Activated CD4-positive, alpha-beta memory T cell treated with anti-CD3 and anti-CD28 coated beads for 36 hours (primary cell): Measurements from ENCODE around the gene MED14. TPM values are rescaled to one million over a fixed set of nuclear protein-coding genes. Genes with fewer than 3 reads are reported as not detected.

Experiments used
- CTCF ChIA-PET: fragments of 350-600 bp; sonication (Branson Sonifier 250); formaldehyde crosslinking; loops from one replicate; lab custom pipeline; 2021; ENCODE audit warnings: antibody characterized with exemption, inconsistent platforms; lab: Charles Lee
- POLR2A ChIA-PET: fragments of 350-600 bp; sonication (Branson Sonifier 250); formaldehyde crosslinking; loops from one replicate; lab custom pipeline; 2021; ENCODE audit warnings: antibody characterized with exemption; lab: Charles Lee
- DNase-seq: peaks from one replicate; pipeline ENCODE4 v3.0.0-alpha.2; 2020
- H3K27ac Mint-ChIP-seq: one replicate; pipeline ENCODE4 v1.8.0; 2021; ENCODE audit warnings: mixed read lengths
- H3K27me3 Mint-ChIP-seq: one replicate; pipeline ENCODE4 v1.8.0; 2021; ENCODE audit warnings: mixed read lengths
- H3K36me3 Mint-ChIP-seq: one replicate; pipeline ENCODE4 v1.8.0; 2021; ENCODE audit warnings: mixed read lengths
- H3K4me1 Mint-ChIP-seq: one replicate; pipeline ENCODE4 v1.8.0; 2021; ENCODE audit warnings: low read depth, mixed read lengths
- H3K4me3 Mint-ChIP-seq: one replicate; pipeline ENCODE4 v1.8.0; 2021; ENCODE audit warnings: mild to moderate bottlenecking, mixed read lengths
- H3K9me3 Mint-ChIP-seq: one replicate; pipeline ENCODE4 v1.8.0; 2021; ENCODE audit warnings: mixed read lengths
- intact Hi-C: fragments of 100-400 bp; cut with micrococcal nuclease; formaldehyde crosslinking; loops from one replicate; pipeline ENCODE4 v1.15.1; 2023
- total RNA-seq, 2 experiments: library from RNA; stranded (reverse); gene quantifications; one replicate each; pipeline ENCODE4 v1.2.3, GENCODE V29; 2021

The MED14 gene
- total RNA-seq, 2 experiments from 2014 or later = 46.4 to 49.4 TPM

DNA sequence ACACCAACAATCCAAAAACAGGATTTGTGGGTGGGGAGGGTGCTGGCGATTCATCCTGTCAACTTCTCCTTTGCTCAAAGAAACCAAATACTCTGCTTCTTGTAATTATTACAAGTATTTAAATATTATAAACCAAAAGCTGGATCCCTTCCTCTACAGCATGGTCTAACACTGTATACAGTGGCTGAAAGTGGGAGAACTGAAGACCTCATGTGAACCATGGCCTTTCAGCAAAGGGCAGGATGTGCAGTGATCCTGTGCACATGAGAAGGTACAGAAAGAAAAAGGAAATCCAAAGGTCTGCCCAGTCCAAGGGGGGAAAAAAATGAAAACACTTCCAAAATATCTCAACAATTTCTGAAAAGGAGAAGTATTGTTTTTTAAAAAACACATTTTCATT is 82.7 kb downstream of the MED14 start:
- Mint-ChIP-seq H3K4me3 (no peak overlapping the region), H3K4me1 (peaks cover 1% of the 10 kb centered on the region), H3K27ac (no peak overlapping the region), H3K9me3 (no peaks in the 10 kb centered on the region), H3K36me3 (no peaks in the 10 kb centered on the region), H3K27me3 (no peaks in the 10 kb centered on the region)
- no peak for DNase-seq
- ChIA-PET POLR2A (no interaction called here), CTCF (interaction anchor here (0.9 to 4.8 kb wide), 4 partner anchors 108 to 528 kb away, joined by 4 to 79 read pairs (median 16); no protein-coding TSS in a partner anchor)
- intact Hi-C loops = no loop called here

- ChIA-PET POLR2A (interaction anchor here (0.6 to 1.0 kb wide), 2 partner anchors 143 to 267 kb away, joined by 3 read pairs; no protein-coding TSS in a partner anchor), CTCF (interaction anchor here (0.6 to 4.8 kb wide), 27 partner anchors 10 to 601 kb away, joined by 3 to 79 read pairs (median 4); partner anchors contain the start of gene MED14)
- peaks cover 2% of the 10 kb centered on the region for H3K36me3 Mint-ChIP-seq
- no peak overlapping the region for H3K4me3 Mint-ChIP-seq
- H3K27me3 Mint-ChIP-seq = no peaks in the 10 kb centered on the region
- H3K9me3 Mint-ChIP-seq = no peaks in the 10 kb centered on the region
- no peak overlapping the region for H3K27ac Mint-ChIP-seq
- peaks cover 1% of the 10 kb centered on the region for H3K4me1 Mint-ChIP-seq
- peak; percentile 73 for DNase-seq
- intact Hi-C loops = loop anchor here (1.0 kb wide), 1 partner anchor 143 kb away; no protein-coding TSS in a partner anchor
Measured at GRCh38 chrX:40651620-40652223, 83.6 kb downstream of the MED14 start.

GRCh38 chrX:40647307-40648197 is 87.8 kb downstream of the MED14 start, which contains the start of gene CXorf38:
Gene CXorf38, minus strand, starts transcription at chrX:40647561. Its CDS starts 41 bp downstream, at chrX:40647520.
- Mint-ChIP-seq H3K27me3 (no peaks in the 10 kb centered on the region), H3K4me1 (peaks cover 19% of the 10 kb centered on the region), H3K27ac (peak within 1 kb of the TSS; percentile 94), H3K4me3 (peak within 1 kb of the TSS; percentile 96), H3K36me3 (peaks cover 7% of the 10 kb centered on the region), H3K9me3 (no peaks in the 10 kb centered on the region)
- intact Hi-C loops = loop anchor here (1.0 to 2.0 kb wide), 6 partner anchors 67 to 470 kb away; partner anchors contain the start of genes ATP6AP2, MED14 and USP9X
- peak; percentile 94 for DNase-seq
- ChIA-PET POLR2A (interaction anchor here (2.0 kb wide), 1 partner anchor 437 kb away, joined by 9 read pairs; the partner anchor contains the start of gene USP9X), CTCF (interaction anchor here (1.9 kb wide), 1 partner anchor 146 kb away, joined by 15 read pairs; no protein-coding TSS in a partner anchor)

DNA sequence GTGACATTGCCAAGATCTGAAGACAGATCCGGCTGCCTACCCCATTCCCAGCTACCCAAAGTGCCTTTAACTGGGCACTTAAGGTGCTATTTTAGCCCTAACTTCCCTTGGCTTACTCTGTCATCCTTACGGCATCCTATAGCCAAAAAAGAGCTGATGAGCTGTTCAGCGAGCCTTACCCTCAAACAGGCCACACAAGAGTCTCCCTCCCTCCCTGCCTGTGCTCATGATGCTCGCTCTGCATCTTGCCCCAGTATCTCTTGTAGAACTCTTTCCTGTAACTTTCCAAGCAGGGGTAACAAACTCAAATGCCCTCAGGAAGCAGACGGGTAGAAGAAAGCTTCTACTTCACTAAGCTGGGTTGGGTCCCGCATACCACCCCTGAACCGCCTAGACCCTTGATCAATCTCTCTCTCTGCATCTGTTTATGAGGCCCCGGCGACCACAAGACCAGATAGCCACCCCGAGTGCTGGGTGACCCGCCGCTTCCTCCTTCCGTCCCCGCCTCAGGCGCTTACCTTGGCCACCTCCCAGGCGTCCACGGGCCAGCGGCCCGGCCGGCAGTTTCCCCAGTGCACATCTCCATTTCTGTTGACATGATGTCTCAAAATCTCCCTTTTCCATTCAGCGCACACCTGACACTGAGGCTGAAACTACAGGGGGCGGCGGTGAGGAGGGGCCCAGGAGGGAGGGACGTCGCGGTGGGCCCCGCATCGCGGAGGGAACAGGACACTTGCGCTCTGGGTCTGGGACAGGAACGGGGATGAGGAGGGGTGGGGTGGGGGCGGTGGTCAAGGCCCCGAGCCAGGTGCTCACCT is 88.6 kb downstream of the MED14 start:
- Mint-ChIP-seq H3K9me3 (no peaks in the 10 kb centered on the region), H3K4me3 (peak overlapping the region; percentile 96), H3K4me1 (peaks cover 27% of the 10 kb centered on the region), H3K36me3 (peaks cover 14% of the 10 kb centered on the region), H3K27ac (peak overlapping the region; percentile 94), H3K27me3 (no peaks in the 10 kb centered on the region)
- DNase-seq = peak; percentile 41
- ChIA-PET CTCF (interaction anchor here (1.8 to 1.9 kb wide), 2 partner anchors 102 to 147 kb away, joined by 7 to 15 read pairs; no protein-coding TSS in a partner anchor), POLR2A (interaction anchor here (0.6 to 2.0 kb wide), 3 partner anchors 57 to 630 kb away, joined by 3 to 9 read pairs (median 4); partner anchors contain the start of gene USP9X)
- intact Hi-C loops = loop anchor here (1.0 to 2.0 kb wide), 6 partner anchors 66 to 471 kb away; partner anchors contain the start of genes ATP6AP2, MED14 and USP9X

DNA sequence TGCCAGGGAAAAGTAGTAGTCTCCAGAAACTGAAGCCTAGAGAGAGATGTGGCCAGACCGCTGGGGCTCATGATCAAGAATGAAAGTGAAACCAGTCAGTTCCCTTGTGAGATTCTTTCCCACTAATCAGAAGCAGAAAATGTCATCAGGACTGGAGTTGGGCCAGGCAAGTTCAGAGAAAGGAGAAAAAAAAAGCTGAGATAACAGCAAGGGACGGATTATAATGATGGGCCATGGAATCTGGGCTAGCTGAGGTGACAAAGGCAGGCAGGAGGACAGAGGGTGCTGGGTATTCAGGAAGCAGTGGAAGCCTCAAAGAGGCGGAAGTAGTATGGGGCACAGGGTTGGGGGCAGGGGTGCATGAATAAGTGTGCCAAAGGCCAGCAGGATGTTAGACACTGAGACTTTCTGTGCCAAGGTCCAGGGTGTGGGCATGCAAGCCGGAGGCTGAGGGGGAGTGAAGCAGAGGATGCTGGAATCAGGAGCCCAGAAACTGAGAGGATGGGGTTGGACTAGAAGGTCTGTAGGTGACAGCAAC is 90.5 kb downstream of the MED14 start:
- H3K27me3 Mint-ChIP-seq = no peaks in the 10 kb centered on the region
- peak overlapping the region; percentile 97 for H3K27ac Mint-ChIP-seq
- ChIA-PET CTCF (interaction anchor here (1.7 to 1.8 kb wide), 2 partner anchors 100 to 101 kb away, joined by 5 to 7 read pairs; no protein-coding TSS in a partner anchor), POLR2A (no interaction called here)
- H3K9me3 Mint-ChIP-seq = no peaks in the 10 kb centered on the region
- intact Hi-C loops = loop anchor here (2.0 kb wide), 1 partner anchor 100 kb away; no protein-coding TSS in a partner anchor
- peaks cover 14% of the 10 kb centered on the region for H3K36me3 Mint-ChIP-seq
- H3K4me3 Mint-ChIP-seq = peak overlapping the region; percentile 82
- peak; percentile 61 for DNase-seq
- H3K4me1 Mint-ChIP-seq = peaks cover 28% of the 10 kb centered on the region

GRCh38 chrX:40644176-40644575 is 91.2 kb downstream of the MED14 start:
- Mint-ChIP-seq H3K27me3 (no peaks in the 10 kb centered on the region), H3K9me3 (no peaks in the 10 kb centered on the region), H3K27ac (no peak overlapping the region), H3K36me3 (peaks cover 14% of the 10 kb centered on the region), H3K4me1 (peaks cover 28% of the 10 kb centered on the region), H3K4me3 (no peak overlapping the region)
- ChIA-PET CTCF (interaction anchor here (1.7 to 2.1 kb wide), 2 partner anchors 100 to 105 kb away, joined by 5 to 6 read pairs; no protein-coding TSS in a partner anchor), POLR2A (no interaction called here)
- intact Hi-C loops = loop anchor here (2.0 kb wide), 1 partner anchor 99 kb away; no protein-coding TSS in a partner anchor
- DNase-seq = no peak

- peaks cover 33% of the 10 kb centered on the region for H3K36me3 Mint-ChIP-seq
- DNase-seq = no peak
- ChIA-PET CTCF (no interaction called here), POLR2A (no interaction called here)
- intact Hi-C loops = no loop called here
- H3K9me3 Mint-ChIP-seq = no peaks in the 10 kb centered on the region
- H3K27me3 Mint-ChIP-seq = no peaks in the 10 kb centered on the region
- H3K4me1 Mint-ChIP-seq = peaks cover 24% of the 10 kb centered on the region
- no peak overlapping the region for H3K27ac Mint-ChIP-seq
- H3K4me3 Mint-ChIP-seq = no peak overlapping the region
Measured at GRCh38 chrX:40637687-40638086, 97.7 kb downstream of the MED14 start.

DNA sequence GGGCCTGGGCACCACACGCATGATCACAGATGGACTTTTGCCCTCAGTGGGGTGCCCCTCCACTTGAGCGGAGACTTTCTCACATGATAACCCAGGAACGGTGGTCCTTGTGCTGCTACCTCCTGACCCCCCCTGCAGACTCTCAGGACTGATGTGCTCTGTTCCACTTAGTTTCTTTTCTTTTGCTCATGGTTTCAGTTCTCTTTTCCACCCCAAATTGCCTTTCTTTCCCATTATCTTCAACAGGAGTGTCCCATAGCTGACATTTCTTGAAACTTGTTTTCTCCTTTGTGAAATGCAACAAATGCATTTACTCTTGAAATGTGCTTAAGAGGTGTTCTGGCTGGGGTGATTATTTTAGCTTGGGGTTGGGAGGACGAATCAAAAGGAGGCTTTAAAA is 103.1 kb downstream of the MED14 start:
- peaks cover 23% of the 10 kb centered on the region for H3K36me3 Mint-ChIP-seq
- ChIA-PET POLR2A (no interaction called here), CTCF (no interaction called here)
- H3K9me3 Mint-ChIP-seq = no peaks in the 10 kb centered on the region
- no peaks in the 10 kb centered on the region for H3K27me3 Mint-ChIP-seq
- H3K4me3 Mint-ChIP-seq = no peak overlapping the region
- peaks cover 10% of the 10 kb centered on the region for H3K4me1 Mint-ChIP-seq
- H3K27ac Mint-ChIP-seq = no peak overlapping the region
- intact Hi-C loops = no loop called here
- no peak for DNase-seq

GRCh38 chrX:40628506-40628905 is 106.8 kb downstream of the MED14 start:
- POLR2A ChIA-PET = no interaction called here
- no peak for DNase-seq
- peaks cover 5% of the 10 kb centered on the region for H3K4me1 Mint-ChIP-seq
- no peaks in the 10 kb centered on the region for H3K27me3 Mint-ChIP-seq
- no peak overlapping the region for H3K4me3 Mint-ChIP-seq
- no peaks in the 10 kb centered on the region for H3K9me3 Mint-ChIP-seq
- H3K27ac Mint-ChIP-seq = no peak overlapping the region
- intact Hi-C loops = no loop called here
- CTCF ChIA-PET = no interaction called here
- H3K36me3 Mint-ChIP-seq = peaks cover 3% of the 10 kb centered on the region

DNA sequence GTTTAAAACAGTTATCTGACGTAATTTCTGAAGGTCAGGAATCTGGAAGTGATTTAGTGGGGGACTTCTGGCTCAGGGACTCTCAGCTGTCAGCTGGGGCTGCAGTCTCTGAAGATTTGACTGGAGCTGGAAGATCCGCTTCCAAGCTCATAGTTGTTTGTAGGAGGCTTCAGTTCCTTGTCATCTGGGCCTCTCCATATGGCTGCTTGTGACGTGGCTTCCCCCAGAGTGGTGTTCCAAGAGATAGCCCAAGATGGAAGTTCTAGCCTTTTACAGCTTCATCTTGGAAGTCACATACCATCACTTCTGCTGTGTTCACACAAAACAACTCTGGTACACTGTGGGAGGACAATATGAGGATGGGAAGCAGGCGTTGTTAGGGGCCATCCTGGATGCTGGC is 110.0 kb downstream of the MED14 start:
- no peaks in the 10 kb centered on the region for H3K4me1 Mint-ChIP-seq
- no peaks in the 10 kb centered on the region for H3K27me3 Mint-ChIP-seq
- H3K36me3 Mint-ChIP-seq = no peaks in the 10 kb centered on the region
- intact Hi-C loops = no loop called here
- H3K9me3 Mint-ChIP-seq = no peaks in the 10 kb centered on the region
- ChIA-PET POLR2A (no interaction called here), CTCF (no interaction called here)
- DNase-seq = no peak
- no peak overlapping the region for H3K27ac Mint-ChIP-seq
- no peak overlapping the region for H3K4me3 Mint-ChIP-seq

- Mint-ChIP-seq H3K27me3 (no peaks in the 10 kb centered on the region), H3K4me3 (no peak overlapping the region), H3K9me3 (no peaks in the 10 kb centered on the region), H3K27ac (no peak overlapping the region), H3K4me1 (no peaks in the 10 kb centered on the region), H3K36me3 (no peaks in the 10 kb centered on the region)
- no peak for DNase-seq
- ChIA-PET CTCF (no interaction called here), POLR2A (no interaction called here)
- intact Hi-C loops = no loop called here
Measured at GRCh38 chrX:40623665-40624064, 111.7 kb downstream of the MED14 start.
